Measurements from ENCODE around the gene TWIST2.

GRCh38 chr2:238879043-238879442 lies 31.2 kb downstream of the TWIST2 start:
- TF ChIP-seq, protein P1, sequence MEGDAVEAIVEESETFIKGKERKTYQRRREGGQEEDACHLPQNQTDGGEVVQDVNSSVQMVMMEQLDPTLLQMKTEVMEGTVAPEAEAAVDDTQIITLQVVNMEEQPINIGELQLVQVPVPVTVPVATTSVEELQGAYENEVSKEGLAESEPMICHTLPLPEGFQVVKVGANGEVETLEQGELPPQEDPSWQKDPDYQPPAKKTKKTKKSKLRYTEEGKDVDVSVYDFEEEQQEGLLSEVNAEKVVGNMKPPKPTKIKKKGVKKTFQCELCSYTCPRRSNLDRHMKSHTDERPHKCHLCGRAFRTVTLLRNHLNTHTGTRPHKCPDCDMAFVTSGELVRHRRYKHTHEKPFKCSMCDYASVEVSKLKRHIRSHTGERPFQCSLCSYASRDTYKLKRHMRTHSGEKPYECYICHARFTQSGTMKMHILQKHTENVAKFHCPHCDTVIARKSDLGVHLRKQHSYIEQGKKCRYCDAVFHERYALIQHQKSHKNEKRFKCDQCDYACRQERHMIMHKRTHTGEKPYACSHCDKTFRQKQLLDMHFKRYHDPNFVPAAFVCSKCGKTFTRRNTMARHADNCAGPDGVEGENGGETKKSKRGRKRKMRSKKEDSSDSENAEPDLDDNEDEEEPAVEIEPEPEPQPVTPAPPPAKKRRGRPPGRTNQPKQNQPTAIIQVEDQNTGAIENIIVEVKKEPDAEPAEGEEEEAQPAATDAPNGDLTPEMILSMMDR (IDR thresholded peaks at IDR 0.05), result no peak
- no peak for TF ChIP-seq EP300 (IDR thresholded peaks at IDR 0.05)
- no peak for TF ChIP-seq POLR2AphosphoS5 (IDR thresholded peaks at IDR 0.05)

Measured in stomach (tissue), 4 donors.